Retinal pigment epithelial cell (primary cell): Measurements from ENCODE around the gene TMEM72.

Experiments
- DNase-seq: peaks from one replicate; pipeline ENCODE4 v3.0.0-alpha.2; 2010; ENCODE audit warnings: low read depth
- H3K4me3 ChIP-seq: 2 replicates; pipeline ENCODE4 v1.5.1; 2011; ENCODE audit warnings: mild to moderate bottlenecking, low read length, control low read depth, moderate library complexity
- TF ChIP-seq, protein P1 (sequence below): conservative IDR thresholded peaks from 2 replicates; pipeline ENCODE4 v1.5.1; 2011; ENCODE audit warnings: low read depth, low read length, control low read depth, inconsistent platforms

Gene TMEM72

GRCh38 chr10:44880090-44880715 lies 30.9 kb upstream of the TMEM72 start:
- no peak overlapping the region for H3K4me3 ChIP-seq
- no peak for DNase-seq
- TF ChIP-seq, protein P1, sequence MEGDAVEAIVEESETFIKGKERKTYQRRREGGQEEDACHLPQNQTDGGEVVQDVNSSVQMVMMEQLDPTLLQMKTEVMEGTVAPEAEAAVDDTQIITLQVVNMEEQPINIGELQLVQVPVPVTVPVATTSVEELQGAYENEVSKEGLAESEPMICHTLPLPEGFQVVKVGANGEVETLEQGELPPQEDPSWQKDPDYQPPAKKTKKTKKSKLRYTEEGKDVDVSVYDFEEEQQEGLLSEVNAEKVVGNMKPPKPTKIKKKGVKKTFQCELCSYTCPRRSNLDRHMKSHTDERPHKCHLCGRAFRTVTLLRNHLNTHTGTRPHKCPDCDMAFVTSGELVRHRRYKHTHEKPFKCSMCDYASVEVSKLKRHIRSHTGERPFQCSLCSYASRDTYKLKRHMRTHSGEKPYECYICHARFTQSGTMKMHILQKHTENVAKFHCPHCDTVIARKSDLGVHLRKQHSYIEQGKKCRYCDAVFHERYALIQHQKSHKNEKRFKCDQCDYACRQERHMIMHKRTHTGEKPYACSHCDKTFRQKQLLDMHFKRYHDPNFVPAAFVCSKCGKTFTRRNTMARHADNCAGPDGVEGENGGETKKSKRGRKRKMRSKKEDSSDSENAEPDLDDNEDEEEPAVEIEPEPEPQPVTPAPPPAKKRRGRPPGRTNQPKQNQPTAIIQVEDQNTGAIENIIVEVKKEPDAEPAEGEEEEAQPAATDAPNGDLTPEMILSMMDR = no peak

DNA sequence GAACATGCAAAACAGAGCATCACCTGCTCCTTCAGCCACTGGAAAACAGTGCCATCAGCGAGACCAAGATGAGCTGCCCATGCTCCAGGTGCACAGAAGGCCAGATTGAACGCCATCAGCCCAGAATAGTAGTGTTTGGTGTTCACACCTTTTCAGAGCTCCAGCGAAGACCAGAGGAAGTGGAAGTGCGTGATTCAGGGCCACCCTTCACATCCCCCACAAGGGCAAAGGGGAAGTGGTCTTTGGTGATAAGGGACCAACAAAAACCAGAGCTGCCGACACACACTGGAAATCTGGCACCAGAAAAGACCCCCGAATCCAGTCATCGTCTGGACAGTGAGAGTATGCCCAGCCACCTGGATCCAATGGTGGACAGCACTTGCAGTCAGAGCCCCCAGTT lies 29.5 kb upstream of the TMEM72 start:
- H3K4me3 ChIP-seq = no peak overlapping the region
- TF ChIP-seq, protein P1 = no peak
- no peak for DNase-seq

GRCh38 chr10:44882166-44882720 lies 28.9 kb upstream of the TMEM72 start:
- DNase-seq = no peak
- no peak overlapping the region for H3K4me3 ChIP-seq
- TF ChIP-seq, protein P1 = no peak

GRCh38 chr10:44883593-44884331 lies 27.4 kb upstream of the TMEM72 start:
- DNase-seq = peak; percentile 66
- TF ChIP-seq, protein P1 = peak; percentile 18
- no peak overlapping the region for H3K4me3 ChIP-seq

- H3K4me3 ChIP-seq = no peak overlapping the region
- DNase-seq = no peak
- TF ChIP-seq, protein P1 = no peak
Measured at GRCh38 chr10:44885710-44886109, 25.4 kb upstream of the TMEM72 start.

GRCh38 chr10:44886966-44887365 lies 24.2 kb upstream of the TMEM72 start:
- TF ChIP-seq, protein P1 = no peak
- DNase-seq = no peak
- no peak overlapping the region for H3K4me3 ChIP-seq

- H3K4me3 ChIP-seq = no peak overlapping the region
- TF ChIP-seq, protein P1 = no peak
- DNase-seq = no peak
Measured at GRCh38 chr10:44888886-44889285, 22.3 kb upstream of the TMEM72 start.
